NCI-H2107 treated with DMSO at 0.1 percent for 48 hours (cell line): Measurements from ENCODE around the gene USP12.
"Not testable (repeated sequence)": the region's sequence is repeated elsewhere in the genome, so short reads cannot be mapped to it uniquely, and the experiment has no call there.

Experiments used
- DNase-seq: peaks from one replicate; lab custom pipeline; 2025; ENCODE audit not compliant: unreplicated experiment; lab: John Stamatoyannopoulos, UW

USP12 gene, protein sequence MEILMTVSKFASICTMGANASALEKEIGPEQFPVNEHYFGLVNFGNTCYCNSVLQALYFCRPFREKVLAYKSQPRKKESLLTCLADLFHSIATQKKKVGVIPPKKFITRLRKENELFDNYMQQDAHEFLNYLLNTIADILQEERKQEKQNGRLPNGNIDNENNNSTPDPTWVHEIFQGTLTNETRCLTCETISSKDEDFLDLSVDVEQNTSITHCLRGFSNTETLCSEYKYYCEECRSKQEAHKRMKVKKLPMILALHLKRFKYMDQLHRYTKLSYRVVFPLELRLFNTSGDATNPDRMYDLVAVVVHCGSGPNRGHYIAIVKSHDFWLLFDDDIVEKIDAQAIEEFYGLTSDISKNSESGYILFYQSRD

GRCh38 chr13:27171244-27171826 lies at the start of gene USP12:
USP12 (minus strand) TSS chr13:27171811; CDS start chr13:27171639, 172 bp downstream.
- DNase-seq = no peak

GRCh38 chr13:27219611-27220010 lies 48.0 kb upstream of the USP12 start:
- no peak for DNase-seq

DNA sequence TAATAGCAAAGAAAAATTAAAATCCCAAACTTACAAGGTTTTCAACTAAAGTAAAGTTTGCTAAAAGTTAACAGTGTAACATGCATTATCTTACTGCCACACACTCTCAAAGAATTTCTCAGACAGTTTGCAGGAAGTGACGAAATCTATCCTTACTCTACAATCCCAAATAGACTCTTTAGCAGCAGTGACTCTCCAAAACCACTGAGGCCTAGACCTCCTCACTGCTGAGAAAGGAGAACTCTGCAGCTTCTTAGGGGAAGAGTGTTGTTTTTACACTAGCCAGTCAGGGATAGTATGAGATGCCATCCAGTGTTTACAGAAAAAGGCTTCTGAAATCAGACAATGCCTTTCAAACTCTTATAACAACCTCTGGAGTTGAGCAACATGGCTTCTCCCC lies 47.2 kb upstream of the USP12 start:
- not testable (repeated sequence) for DNase-seq

GRCh38 chr13:27217791-27218190 lies 46.2 kb upstream of the USP12 start:
- DNase-seq = not testable (repeated sequence)

DNA sequence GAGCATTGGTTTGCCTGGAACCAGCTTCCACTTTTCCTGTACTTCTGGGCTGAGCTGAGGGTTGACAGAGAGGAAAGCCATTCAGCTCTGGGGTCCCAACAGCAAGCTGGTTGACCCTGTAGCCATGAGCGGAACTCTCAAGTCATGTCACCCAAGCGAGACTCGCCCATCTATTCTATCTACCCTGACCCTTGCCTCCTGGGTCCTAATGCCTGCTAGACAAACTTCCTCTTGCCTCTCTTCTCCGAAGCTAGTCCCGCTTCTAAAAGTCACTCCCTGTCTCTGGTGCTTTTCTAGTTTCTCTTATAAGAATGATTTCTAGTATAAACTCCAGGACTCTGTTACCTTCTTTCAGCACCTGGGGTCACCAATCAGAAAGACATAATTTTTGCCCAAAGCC lies 41.8 kb upstream of the USP12 start:
- not testable (repeated sequence) for DNase-seq

DNA sequence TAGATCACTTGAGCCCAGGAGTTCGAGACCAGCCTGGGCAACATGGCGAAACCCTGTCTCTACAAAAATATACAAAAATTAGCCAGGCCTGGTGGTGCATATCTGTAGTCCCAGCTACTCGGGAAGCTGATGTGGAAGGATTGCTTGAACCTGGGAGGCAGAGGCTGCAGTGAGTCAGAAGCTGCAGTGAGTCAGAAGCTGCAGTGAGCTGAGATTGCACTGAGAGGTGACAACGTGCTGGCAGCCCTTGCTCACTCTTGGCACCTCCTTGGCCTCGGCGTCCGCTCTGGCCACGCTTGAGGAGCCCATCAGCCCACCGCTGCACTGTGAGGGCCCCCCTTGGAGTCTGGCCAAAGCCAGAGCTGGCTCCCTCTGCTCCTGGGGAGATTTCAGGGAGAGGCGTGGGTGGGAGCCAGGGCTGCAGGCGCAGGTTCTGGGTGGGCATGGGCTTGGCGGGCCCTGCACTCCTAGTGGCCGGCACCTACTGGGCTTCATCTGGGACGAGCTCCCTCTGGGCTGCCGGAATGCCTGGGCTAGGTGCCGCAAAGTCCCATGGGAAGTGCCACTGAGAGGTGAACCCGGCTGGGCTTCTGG lies 40.3 kb upstream of the USP12 start:
- no peak for DNase-seq

GRCh38 chr13:27211271-27211670 lies 39.7 kb upstream of the USP12 start:
- DNase-seq = no peak

DNA sequence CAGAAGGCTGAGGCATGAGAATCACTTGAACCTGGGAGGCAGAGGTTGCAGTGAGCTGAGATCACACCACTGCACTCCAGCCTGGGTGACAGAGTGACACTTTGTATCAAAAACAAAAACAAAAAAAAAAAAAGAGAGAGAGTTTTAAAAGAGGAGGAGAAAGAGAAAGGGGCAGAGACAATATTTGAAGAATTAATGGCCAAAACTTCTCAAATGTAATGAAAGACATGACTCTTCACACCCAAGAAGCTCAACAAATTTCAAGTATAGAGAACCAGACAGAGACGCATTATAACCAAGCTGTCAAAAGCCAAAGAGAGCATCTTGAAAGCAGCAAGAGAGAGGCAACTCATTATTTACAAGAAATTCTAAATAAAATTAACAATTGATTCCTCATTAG lies 36.9 kb upstream of the USP12 start:
- no peak for DNase-seq

DNA sequence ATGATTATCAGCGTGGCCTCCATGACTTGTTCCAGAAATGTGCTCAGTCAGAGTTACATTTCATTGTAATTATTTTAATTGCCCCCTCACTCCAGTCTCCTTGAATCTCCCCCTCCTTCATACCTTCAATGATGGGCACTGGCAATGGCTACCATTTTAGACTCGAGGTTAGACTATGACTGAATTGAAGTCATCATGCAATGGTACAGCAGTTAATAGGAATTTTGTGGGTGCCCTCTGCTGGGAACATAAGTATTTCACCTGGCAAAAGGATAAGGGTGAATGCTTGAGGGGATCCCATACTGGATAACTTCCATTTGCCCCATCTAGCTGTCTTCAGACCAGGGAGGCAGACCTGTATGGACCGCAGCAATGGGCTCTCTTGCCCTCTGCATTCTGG lies 32.2 kb upstream of the USP12 start:
- no peak for DNase-seq

GRCh38 chr13:27203186-27203585 lies 31.6 kb upstream of the USP12 start:
- no peak for DNase-seq

GRCh38 chr13:27201661-27202060 lies 30.1 kb upstream of the USP12 start:
- no peak for DNase-seq

DNA sequence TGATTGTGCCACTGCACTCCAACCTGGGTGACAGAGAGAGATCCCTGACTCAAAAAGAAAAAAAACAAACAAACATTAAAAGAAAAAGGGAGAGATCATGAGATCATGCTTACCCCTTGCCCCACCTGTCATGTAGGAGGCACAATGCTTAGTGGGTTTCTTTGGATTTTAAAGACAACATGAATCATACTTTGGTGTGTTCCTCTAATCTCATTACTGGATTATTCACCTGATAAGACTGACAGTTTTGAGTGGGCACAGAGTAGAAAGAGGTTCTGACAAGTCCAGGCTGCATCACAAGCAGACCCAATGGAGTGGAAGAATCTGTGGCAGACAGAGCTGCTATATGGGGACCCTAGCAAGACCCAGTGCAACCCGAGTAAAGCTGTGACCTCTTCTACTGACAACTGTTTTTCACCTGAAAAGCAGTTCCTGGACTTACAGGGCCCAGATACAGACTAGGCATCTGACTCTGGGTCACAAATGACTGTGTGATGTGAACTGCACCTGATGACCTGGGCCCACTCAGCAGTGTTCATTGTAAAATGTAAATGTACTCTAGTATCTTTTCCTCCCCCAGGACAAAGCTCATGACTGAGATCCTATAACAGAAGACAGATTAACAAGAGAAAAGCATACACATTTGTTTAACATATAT lies 28.9 kb upstream of the USP12 start:
- no peak for DNase-seq

GRCh38 chr13:27199696-27200095 lies 28.1 kb upstream of the USP12 start:
- no peak for DNase-seq

GRCh38 chr13:27199211-27199610 lies 27.6 kb upstream of the USP12 start:
- no peak for DNase-seq

GRCh38 chr13:27194895-27195764 lies 23.5 kb upstream of the USP12 start:
- DNase-seq = no peak

- DNase-seq = no peak
Measured at GRCh38 chr13:27194209-27194608, 22.6 kb upstream of the USP12 start.

GRCh38 chr13:27193496-27193895 lies 21.9 kb upstream of the USP12 start:
- no peak for DNase-seq

DNA sequence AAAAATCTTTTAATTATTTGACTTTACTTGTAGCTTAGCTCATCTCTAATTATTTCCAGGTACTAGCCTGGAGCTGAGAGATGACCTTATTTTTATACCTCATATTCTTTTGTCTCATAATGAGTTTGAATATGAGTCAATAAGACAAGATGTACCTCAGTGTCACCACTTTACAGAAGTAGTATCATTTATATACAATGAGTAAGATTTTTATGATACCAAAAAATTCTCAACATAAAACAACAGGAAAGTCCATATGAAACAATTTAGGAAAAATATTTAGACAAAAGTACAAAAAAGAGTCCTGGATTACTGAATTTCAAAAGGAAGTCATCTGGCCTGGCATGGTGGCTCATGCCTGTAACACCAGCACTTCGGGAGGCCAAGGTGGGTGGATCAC lies 21.4 kb upstream of the USP12 start:
- no peak for DNase-seq

GRCh38 chr13:27192367-27192766 lies 20.8 kb upstream of the USP12 start:
- not testable (repeated sequence) for DNase-seq

GRCh38 chr13:27189192-27189591 lies 17.6 kb upstream of the USP12 start:
- DNase-seq = no peak

DNA sequence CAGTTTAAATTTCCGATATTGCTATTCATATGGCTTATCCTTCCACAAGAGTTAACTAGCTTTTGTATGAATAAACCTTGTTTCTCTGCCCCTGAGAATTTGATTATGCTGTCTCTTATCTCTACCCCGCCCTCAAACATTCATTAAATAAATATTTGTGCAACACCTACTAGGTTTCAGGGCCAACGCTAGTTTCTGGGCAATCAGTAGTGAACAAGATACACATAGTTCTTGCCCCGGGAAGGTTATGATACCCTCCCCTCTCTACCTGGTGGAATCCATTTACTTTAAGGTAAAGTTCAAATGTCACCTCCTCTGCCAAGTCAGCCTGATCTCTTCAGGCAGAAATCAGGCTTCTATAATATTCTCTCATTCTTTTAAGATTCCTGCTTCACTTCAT lies 16.6 kb upstream of the USP12 start:
- DNase-seq = no peak
